Keratinocyte (primary cell): Measurements from ENCODE around the gene P2RY11. TPM values are rescaled to one million over a fixed set of nuclear protein-coding genes. Genes with fewer than 3 reads are reported as not detected.

Source experiments
- DNase-seq: peaks from one replicate; pipeline ENCODE4 v3.0.0-alpha.2; 2011; ENCODE audit warnings: low read depth, missing footprints, low spot score
- FAIRE-seq: peaks from 2 replicates; lab custom pipeline; 2011; peaks lifted over from hg19 to GRCh38; lab: Jason Lieb, UNC
- H2AFZ ChIP-seq: 2 replicates; pipeline ENCODE4 v1.6.0; 2012; ENCODE audit warnings: low read length, control low read depth, inconsistent platforms; ENCODE audit not compliant: control insufficient read depth
- H3K27ac ChIP-seq: 2 replicates; pipeline ENCODE4 v1.5.1; 2011; ENCODE audit warnings: low read length; ENCODE audit not compliant: control insufficient read depth, insufficient read depth
- H3K27me3 ChIP-seq: 3 replicates; pipeline ENCODE4 v1.6.0; 2011; ENCODE audit warnings: low read length; ENCODE audit not compliant: control insufficient read depth, insufficient read depth; ENCODE audit errors: extremely low read depth
- H3K36me3 ChIP-seq, 2 experiments: 2 replicates in 1 of 2; 3 replicates in 1 of 2; pipeline ENCODE4 v1.5.1; 2011; ENCODE audit warnings: low read length in 2 of 2, mild to moderate bottlenecking in 1 of 2; ENCODE audit not compliant: control insufficient read depth in 2 of 2, insufficient read depth in 2 of 2; ENCODE audit errors: extremely low read depth in 1 of 2
- H3K4me1 ChIP-seq: 3 replicates; pipeline ENCODE4 v1.5.1; 2011; ENCODE audit warnings: low read length; ENCODE audit not compliant: control insufficient read depth, insufficient read depth; ENCODE audit errors: extremely low read depth
- H3K4me2 ChIP-seq: 3 replicates; pipeline ENCODE4 v1.6.0; 2011; ENCODE audit warnings: low read depth, low read length; ENCODE audit not compliant: control insufficient read depth, insufficient read depth; ENCODE audit errors: extremely low read depth
- H3K4me3 ChIP-seq, 3 experiments: fragments of 200-600 bp in 1 of 3; sonication (generic) in 1 of 3; 2 replicates in 2 of 3; 3 replicates in 1 of 3; pipeline ENCODE4 v1.5.1; 2011 to 2016; ENCODE audit warnings: low read length in 3 of 3, mild to moderate bottlenecking in 3 of 3, control low read depth in 2 of 3, inconsistent platforms in 1 of 3, low read depth in 1 of 3, mixed read lengths in 1 of 3, mixed run types in 1 of 3, moderate library complexity in 1 of 3; ENCODE audit not compliant: control insufficient read depth in 2 of 3, insufficient read depth in 2 of 3; ENCODE audit errors: extremely low read depth in 1 of 3
- H3K79me2 ChIP-seq: 2 replicates; pipeline ENCODE4 v1.6.0; 2012; ENCODE audit warnings: low read length; ENCODE audit not compliant: control insufficient read depth, insufficient read depth
- H3K9ac ChIP-seq: 3 replicates; pipeline ENCODE4 v1.6.0; 2011; ENCODE audit warnings: low read length; ENCODE audit not compliant: control insufficient read depth, insufficient read depth; ENCODE audit errors: extremely low read depth
- H3K9me1 ChIP-seq: 3 replicates; pipeline ENCODE4 v1.6.0; 2011; ENCODE audit warnings: low read length; ENCODE audit not compliant: control insufficient read depth, insufficient read depth; ENCODE audit errors: extremely low read depth
- H3K9me3 ChIP-seq: 2 replicates; pipeline ENCODE4 v1.5.1; 2012; ENCODE audit warnings: low read depth, low read length; ENCODE audit not compliant: control insufficient read depth
- H4K20me1 ChIP-seq: 3 replicates; pipeline ENCODE4 v1.6.0; 2011; ENCODE audit warnings: low read length; ENCODE audit not compliant: control insufficient read depth, insufficient read depth; ENCODE audit errors: extremely low read depth
- EZH2 ChIP-seq: IDR thresholded peaks from one replicate; pipeline ENCODE4 v1.6.1; 2012; ENCODE audit warnings: inconsistent platforms, mild to moderate bottlenecking, low read length, moderate library complexity
- dilution Hi-C: fragments of 300-500 bp; cut with MboI; formaldehyde crosslinking; loops from one replicate; pipeline ENCODE4 v1.7.0; 2020; ENCODE audit warnings: low sequenced_read_pairs; ENCODE audit not compliant: extremely low pct_ligation_motif_present
- polyA minus RNA-seq, 3 experiments: library from RNA; depleted of rRNA, polyadenylated mRNA; stranded (reverse); fragments of >200 nt; gene quantifications; 1 replicate in 1 of 3; 2 replicates in 1 of 3; 3 replicates in 1 of 3; pipeline ENCODE4 v1.2.3, GENCODE V29; 2011
- polyA plus RNA-seq, 5 experiments: library from polyadenylated mRNA; depleted of rRNA in 3 of 5; stranded (reverse) in 3 of 5; stranded (forward) in 1 of 5; unstranded in 1 of 5; fragments of >200 nt; gene quantifications; 1 replicate in 1 of 5; 2 replicates in 3 of 5; 3 replicates in 1 of 5; pipeline versions ENCODE4 v1.2.1 to v1.2.3, GENCODE V29; 2011 to 2012; ENCODE audit warnings: missing spikeins in 2 of 5, low read depth in 1 of 5, low replicate concordance in 1 of 5
- TF ChIP-seq, protein P1 (sequence below), 3 experiments: IDR thresholded peaks in 1 of 3; conservative IDR thresholded peaks in 1 of 3; optimal IDR thresholded peaks in 1 of 3; 2 replicates in 2 of 3; 3 replicates in 1 of 3; pipeline versions ENCODE3 to v1.5.1; 2011; ENCODE audit warnings: low read length in 3 of 3, mild to moderate bottlenecking in 3 of 3, moderate library complexity in 2 of 3, control low read depth in 1 of 3, inconsistent platforms in 1 of 3; ENCODE audit not compliant: insufficient read depth in 2 of 3; ENCODE audit errors: extremely low read depth in 1 of 3

P2RY11 gene, protein sequence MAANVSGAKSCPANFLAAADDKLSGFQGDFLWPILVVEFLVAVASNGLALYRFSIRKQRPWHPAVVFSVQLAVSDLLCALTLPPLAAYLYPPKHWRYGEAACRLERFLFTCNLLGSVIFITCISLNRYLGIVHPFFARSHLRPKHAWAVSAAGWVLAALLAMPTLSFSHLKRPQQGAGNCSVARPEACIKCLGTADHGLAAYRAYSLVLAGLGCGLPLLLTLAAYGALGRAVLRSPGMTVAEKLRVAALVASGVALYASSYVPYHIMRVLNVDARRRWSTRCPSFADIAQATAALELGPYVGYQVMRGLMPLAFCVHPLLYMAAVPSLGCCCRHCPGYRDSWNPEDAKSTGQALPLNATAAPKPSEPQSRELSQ
- polyA plus RNA-seq (2.4 to 7.1 TPM (median 3.2 TPM) in 3 replicates), polyA minus RNA-seq (2.5 to 5.4 TPM (median 3.8 TPM) in 3 replicates)
- polyA plus RNA-seq (2011; ENCODE audit: low read depth) = 7.7 TPM
- polyA plus RNA-seq (2011; cell fraction: cytosol; rRNA removed) = 1.1 and 2.3 TPM in 2 replicates
- 12.3 and 20.1 TPM in 2 replicates for polyA plus RNA-seq (2011; cell fraction: nucleus; rRNA removed)
- 7.4 and 8.2 TPM in 2 replicates for polyA plus RNA-seq (2012; ENCODE audit: low replicate concordance)
- 4.4 TPM for polyA minus RNA-seq (2011; cell fraction: cytosol; rRNA and poly(A)+ RNA removed)
- 5.6 and 7.4 TPM in 2 replicates for polyA minus RNA-seq (2011; cell fraction: nucleus; rRNA and poly(A)+ RNA removed)

DNA sequence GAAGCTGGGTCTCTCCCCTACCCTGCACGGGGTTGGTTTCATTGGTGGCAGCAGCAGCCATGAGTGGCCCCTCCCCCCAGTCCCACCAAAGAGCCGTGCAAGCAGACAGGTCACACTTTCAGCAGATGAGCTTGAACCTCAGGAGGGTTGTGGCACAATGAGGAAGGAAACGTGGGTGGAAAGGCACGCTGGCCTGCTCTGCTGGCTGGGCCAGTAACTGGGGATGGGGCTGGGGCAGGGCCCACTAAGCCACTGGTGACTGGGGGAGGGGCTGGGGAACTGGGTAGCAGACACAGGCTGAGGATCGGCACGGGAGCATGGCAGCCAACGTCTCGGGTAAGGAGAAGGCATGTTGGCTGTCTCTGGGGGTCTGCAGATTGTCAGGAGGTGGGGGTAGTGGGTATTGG, at the start of gene P2RY11:
TSS of gene P2RY11 (plus strand) at position 289 of the 407 bp plus-strand sequence. CDS start at position 318, 29 bp downstream.
- Histone ChIP-seq H4K20me1 (peaks cover 13% of the 10 kb centered on the region), H3K36me3 (peaks cover 33 to 43% of the 10 kb centered on the region in 2 experiments), H3K9me3 (no peaks in the 10 kb centered on the region), H3K9me1 (no peaks in the 10 kb centered on the region), H3K4me1 (peaks cover 12% of the 10 kb centered on the region), H3K27ac (no peak within 1 kb of the TSS), H3K27me3 (no peaks in the 10 kb centered on the region), H3K9ac (no peak within 1 kb of the TSS), H2AFZ (no peak within 1 kb of the TSS), H3K79me2 (peaks cover 37% of the 10 kb centered on the region), H3K4me2 (no peak within 1 kb of the TSS), H3K4me3 (no peak within 1 kb of the TSS)
- FAIRE-seq (no peak), DNase-seq (no peak)
- TF ChIP-seq, protein P1, sequence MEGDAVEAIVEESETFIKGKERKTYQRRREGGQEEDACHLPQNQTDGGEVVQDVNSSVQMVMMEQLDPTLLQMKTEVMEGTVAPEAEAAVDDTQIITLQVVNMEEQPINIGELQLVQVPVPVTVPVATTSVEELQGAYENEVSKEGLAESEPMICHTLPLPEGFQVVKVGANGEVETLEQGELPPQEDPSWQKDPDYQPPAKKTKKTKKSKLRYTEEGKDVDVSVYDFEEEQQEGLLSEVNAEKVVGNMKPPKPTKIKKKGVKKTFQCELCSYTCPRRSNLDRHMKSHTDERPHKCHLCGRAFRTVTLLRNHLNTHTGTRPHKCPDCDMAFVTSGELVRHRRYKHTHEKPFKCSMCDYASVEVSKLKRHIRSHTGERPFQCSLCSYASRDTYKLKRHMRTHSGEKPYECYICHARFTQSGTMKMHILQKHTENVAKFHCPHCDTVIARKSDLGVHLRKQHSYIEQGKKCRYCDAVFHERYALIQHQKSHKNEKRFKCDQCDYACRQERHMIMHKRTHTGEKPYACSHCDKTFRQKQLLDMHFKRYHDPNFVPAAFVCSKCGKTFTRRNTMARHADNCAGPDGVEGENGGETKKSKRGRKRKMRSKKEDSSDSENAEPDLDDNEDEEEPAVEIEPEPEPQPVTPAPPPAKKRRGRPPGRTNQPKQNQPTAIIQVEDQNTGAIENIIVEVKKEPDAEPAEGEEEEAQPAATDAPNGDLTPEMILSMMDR (optimal IDR thresholded peaks at IDR 0.05 in 1 of 3, IDR thresholded peaks at IDR 0.05 in 1 of 3, conservative IDR thresholded peaks at IDR 0.05 in 1 of 3; ENCODE audit: extremely low read depth in 1 of 3, insufficient read depth in 2 of 3, low read length in 3 of 3) = no peak
- TF ChIP-seq EZH2 = no peak
- dilution Hi-C loops = no loop called here

DNA sequence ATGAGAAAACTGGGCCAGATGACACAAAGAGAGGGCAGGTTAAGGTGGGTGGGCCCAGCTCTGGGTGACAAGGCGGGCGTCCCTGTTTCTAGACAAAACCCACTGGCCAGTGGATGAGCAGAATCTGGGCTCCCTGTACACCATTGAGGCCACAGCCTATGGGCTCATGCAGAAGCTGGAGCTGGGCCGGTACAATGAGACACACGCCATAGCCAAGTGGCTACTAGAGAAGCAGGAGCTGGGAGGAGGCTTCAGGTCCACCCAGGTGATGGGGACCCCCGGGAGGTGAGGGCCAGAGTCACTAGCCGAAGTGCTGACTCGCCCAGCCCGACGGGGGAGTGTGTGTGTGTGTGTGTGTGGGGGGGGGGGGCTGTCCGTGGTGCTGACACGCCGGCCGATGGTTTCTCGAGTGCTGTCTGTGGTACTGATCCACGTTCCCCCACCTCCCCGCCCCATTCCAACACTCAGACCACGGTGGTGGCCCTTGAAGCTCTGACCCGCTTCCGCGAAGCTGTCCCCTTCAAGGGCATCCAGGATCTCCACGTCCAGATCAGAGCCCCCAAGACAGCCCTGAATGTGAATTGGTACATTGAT, 49.7 kb upstream of the P2RY11 start:
- H3K27me3 ChIP-seq = no peaks in the 10 kb centered on the region
- no peak for FAIRE-seq

More for the DNA sequence above, 49.7 kb upstream of the P2RY11 start:
- Histone ChIP-seq H3K36me3 (no peaks in the 10 kb centered on the region), H3K27ac (no peak overlapping the region), H4K20me1 (no peaks in the 10 kb centered on the region), H3K4me1 (no peaks in the 10 kb centered on the region), H3K9ac (no peak overlapping the region), H3K4me3 (no peak overlapping the region), H3K9me3 (no peaks in the 10 kb centered on the region), H3K79me2 (no peaks in the 10 kb centered on the region), H3K9me1 (no peaks in the 10 kb centered on the region), H3K4me2 (no peak overlapping the region), H2AFZ (no peak overlapping the region)
- dilution Hi-C loops = no loop called here
- DNase-seq = no peak
- TF ChIP-seq EZH2 = no peak
- TF ChIP-seq, protein P1 (optimal IDR thresholded peaks at IDR 0.05 in 1 of 3, IDR thresholded peaks at IDR 0.05 in 1 of 3, conservative IDR thresholded peaks at IDR 0.05 in 1 of 3; ENCODE audit: extremely low read depth in 1 of 3, insufficient read depth in 2 of 3, low read length in 3 of 3) = no peak
